HG03521 (cell line): ENCODE data around the gene AICDA.

Source experiments
- ATAC-seq: cut with Tn5 transposase; IDR thresholded peaks from one replicate; pipeline ENCODE4 v1.9.1; 2021; ENCODE audit warnings: mild to moderate bottlenecking, moderate library complexity; ENCODE audit not compliant: unreplicated experiment

AICDA gene

DNA sequence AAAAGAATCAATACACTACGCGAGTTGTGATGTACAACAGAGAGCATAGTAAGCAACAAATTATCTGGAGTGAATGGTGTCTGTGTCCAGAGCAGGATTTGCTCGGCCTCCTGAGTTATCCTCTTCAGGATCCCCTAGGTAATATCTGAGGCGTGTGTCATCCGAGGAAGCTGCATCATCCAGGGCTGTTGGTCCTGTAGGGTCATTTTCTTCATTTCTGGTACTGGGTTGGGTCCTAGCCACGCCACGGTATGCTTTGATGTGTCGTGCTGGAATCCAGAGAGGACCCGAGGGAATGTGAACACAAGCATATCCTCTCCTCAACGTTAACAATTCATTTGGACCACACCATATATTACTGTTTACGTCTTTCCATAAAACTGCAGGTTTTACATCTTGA lies 53.0 kb downstream of the AICDA start:
- no peak for ATAC-seq

DNA sequence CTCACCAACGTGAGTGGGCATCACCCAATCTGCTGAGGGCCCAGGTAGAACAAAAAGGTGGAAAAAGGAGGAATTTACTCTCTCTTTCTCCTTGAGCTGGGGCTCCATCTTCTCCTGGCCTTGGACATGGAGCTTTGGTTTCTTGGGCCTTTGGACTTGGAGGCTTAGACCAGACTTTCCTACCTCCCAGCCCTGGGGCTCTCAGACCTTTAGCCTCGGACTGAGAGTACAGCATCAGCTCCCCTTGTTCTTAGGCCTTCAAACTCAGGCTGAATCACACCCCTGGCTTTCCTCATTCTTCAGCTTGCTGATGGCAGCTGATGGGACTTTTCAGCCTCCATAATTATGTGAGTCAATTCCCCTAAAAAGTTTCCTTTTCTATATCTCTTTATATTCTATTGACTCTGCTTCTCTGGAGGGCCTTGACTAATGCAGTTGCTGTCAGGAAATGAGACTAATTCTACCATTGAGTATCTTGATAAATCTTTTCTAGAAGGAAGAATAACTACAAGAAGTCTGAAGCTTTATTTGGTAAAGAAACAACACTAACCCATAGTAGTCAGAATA lies 56.0 kb downstream of the AICDA start:
- ATAC-seq = no peak

DNA sequence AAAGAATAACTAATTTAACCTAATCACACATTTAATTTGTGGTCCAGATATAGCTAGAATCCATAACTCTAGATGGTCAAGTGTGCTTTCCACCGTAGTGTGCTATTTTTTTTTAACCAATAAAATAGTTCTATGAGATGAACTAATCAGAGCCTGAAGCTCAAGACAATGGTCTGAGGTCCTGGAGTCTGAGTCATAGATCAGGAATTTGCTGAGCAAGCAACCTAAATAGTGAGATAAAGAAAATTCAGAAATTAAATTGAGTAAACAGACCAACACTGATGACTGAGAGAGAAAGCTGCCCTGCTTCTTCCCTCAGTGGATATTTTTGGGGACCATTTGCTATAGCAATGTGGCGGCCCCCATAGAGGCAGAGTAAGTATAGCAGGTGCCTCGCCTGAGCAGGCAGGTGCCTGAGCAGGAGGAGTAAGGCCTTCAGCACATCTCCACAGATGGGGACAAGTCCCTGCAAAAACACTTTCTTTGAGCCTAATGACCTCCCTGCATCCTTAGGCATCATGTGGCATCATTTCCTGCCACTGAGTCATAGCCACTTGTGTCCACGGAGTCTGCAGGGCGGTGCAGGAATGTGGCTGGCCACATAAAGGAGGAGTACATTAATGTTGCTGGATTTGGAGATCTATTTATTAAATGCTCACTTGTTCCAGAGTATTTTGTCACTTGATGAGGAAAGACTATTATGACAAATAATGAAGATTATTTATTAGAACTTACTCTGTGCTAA lies 58.0 kb downstream of the AICDA start:
- no peak for ATAC-seq

DNA sequence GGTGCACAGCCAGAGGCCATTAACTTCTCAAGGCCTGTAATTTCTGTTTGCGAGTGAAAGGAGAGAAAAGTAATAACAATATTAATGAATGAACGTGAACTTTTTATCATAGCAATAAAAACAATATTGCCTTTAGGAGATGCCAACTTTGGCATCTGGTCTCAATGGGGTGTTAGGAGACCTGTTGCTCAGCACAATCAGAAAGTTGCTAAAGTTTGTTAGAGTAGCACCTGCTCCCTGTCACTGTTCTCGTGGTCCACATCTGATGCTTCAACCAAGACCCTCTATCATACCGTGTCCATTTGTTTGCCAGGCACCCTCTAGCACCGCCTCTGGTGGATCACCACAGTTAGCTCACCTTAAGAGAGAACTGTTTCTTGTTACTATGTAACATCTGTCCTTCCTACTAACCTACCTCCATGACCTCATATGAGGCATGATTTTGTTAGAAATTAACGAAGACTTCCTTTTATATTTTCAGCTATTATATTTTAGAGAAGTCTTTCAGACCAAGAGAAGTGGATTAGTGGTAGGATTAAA lies 59.5 kb downstream of the AICDA start:
- ATAC-seq = no peak
